K562 (cell line): ENCODE results near the gene SLC16A4. TPM values are rescaled to one million over a fixed set of nuclear protein-coding genes. Genes with fewer than 3 reads are reported as not detected.
"Not testable (repeated sequence)": the region's sequence is repeated elsewhere in the genome, so short reads cannot be mapped to it uniquely, and the experiment has no call there.

ENCODE experiments used
- CBFA2T3 ChIP-seq: fragments of 450-650 bp; IDR thresholded peaks from 2 replicates; pipeline ENCODE4 v1.6.1; 2017
- DPF2 ChIP-seq: fragments of 450-650 bp; IDR thresholded peaks from 2 replicates; pipeline ENCODE4 v1.6.1; 2016
- EP300 ChIP-seq: IDR thresholded peaks from 2 replicates; pipeline ENCODE4 v1.6.1; 2012; ENCODE audit warnings: low read length, improper control_type of control experiment
- FOSL1 ChIP-seq: fragments of 200-800 bp; sonication (Bioruptor generic); conservative IDR thresholded peaks from 2 replicates; pipeline ENCODE4 v1.6.1; 2016; ENCODE audit warnings: missing genetic modification characterization, missing compliant biosample characterization
- GATA2 ChIP-seq: sonication (generic); formaldehyde crosslinking; IDR thresholded peaks from 2 replicates; pipeline ENCODE4 v1.4.0; 2020; ENCODE audit warnings: mild to moderate bottlenecking, missing genetic modification reagents
- GATAD2B ChIP-seq: fragments of 450-650 bp; IDR thresholded peaks from 2 replicates; pipeline ENCODE4 v1.6.1; 2017; ENCODE audit warnings: mild to moderate bottlenecking, borderline replicate concordance
- HDAC3 ChIP-seq: fragments of 450-650 bp; IDR thresholded peaks from 2 replicates; pipeline ENCODE4 v1.6.1; 2018; ENCODE audit warnings: borderline replicate concordance, mild to moderate bottlenecking, moderate library complexity; ENCODE audit not compliant: partially characterized antibody
- MLLT1 ChIP-seq, 2 experiments: fragments of 450-650 bp; IDR thresholded peaks; 2 replicates each; pipeline ENCODE4 v1.6.1; 2016
- MNT ChIP-seq, 2 experiments: fragments of 450-650 bp; conservative IDR thresholded peaks; 2 replicates each; pipeline ENCODE4 v1.6.1; 2017; ENCODE audit warnings: mild to moderate bottlenecking in 2 of 2, moderate library complexity in 2 of 2
- MTA2 ChIP-seq: fragments of 450-650 bp; IDR thresholded peaks from 2 replicates; pipeline ENCODE4 v1.6.1; 2016; ENCODE audit warnings: low read depth
- NCOR1 ChIP-seq: fragments of 450-650 bp; IDR thresholded peaks from 2 replicates; pipeline ENCODE4 v1.6.1; 2016; ENCODE audit warnings: mild to moderate bottlenecking, moderate library complexity
- NR2C1 ChIP-seq, 2 experiments: fragments of 450-650 bp; IDR thresholded peaks; 2 replicates each; pipeline ENCODE4 v1.6.1; 2017; ENCODE audit warnings: mild to moderate bottlenecking in 2 of 2, antibody characterized with exemption in 1 of 2, inconsistent platforms in 1 of 2, missing compliant biosample characterization in 1 of 2, missing genetic modification characterization in 1 of 2
- NR2C2 ChIP-seq, 2 experiments: fragments of 200-800 bp in 1 of 2; sonication (Bioruptor generic) in 1 of 2; sonication (generic) in 1 of 2; formaldehyde crosslinking in 1 of 2; IDR thresholded peaks; 2 replicates each; pipeline versions ENCODE4 v1.6.1 to v1.8.0; 2016 to 2022; ENCODE audit warnings: mild to moderate bottlenecking in 1 of 2, missing compliant biosample characterization in 1 of 2, missing genetic modification characterization in 1 of 2, missing genetic modification reagents in 1 of 2
- POLR2AphosphoS5 ChIP-seq: IDR thresholded peaks from 2 replicates; pipeline ENCODE4 v1.6.1; 2011; ENCODE audit warnings: mild to moderate bottlenecking, low read depth, low read length, moderate library complexity; ENCODE audit not compliant: control insufficient read depth, insufficient read depth
- RBBP5 ChIP-seq: fragments of 200-600 bp; sonication (generic); IDR thresholded peaks from 2 replicates; pipeline ENCODE4 v1.6.1; 2012; ENCODE audit warnings: borderline replicate concordance, mild to moderate bottlenecking, low read length, control low read depth, inconsistent platforms; ENCODE audit not compliant: insufficient read depth, poor library complexity, severe bottlenecking
- RCOR1 ChIP-seq, 2 experiments: IDR thresholded peaks; 2 replicates each; pipeline ENCODE4 v1.6.1; 2012; ENCODE audit warnings: low read depth in 2 of 2, low read length in 2 of 2, borderline replicate concordance in 1 of 2, improper control_type of control experiment in 1 of 2
- SMAD4 ChIP-seq: fragments of 250-450 bp; sonication (Bioruptor Pico); conservative IDR thresholded peaks from 2 replicates; pipeline ENCODE4 v1.8.0; 2021; ENCODE audit warnings: inconsistent platforms, mild to moderate bottlenecking, moderate library complexity
- SMARCC2 ChIP-seq: fragments of 450-650 bp; IDR thresholded peaks from 2 replicates; pipeline ENCODE4 v1.6.1; 2017; ENCODE audit warnings: antibody characterized with exemption, moderate library complexity, mild to moderate bottlenecking, low read depth
- TBL1XR1 ChIP-seq, 2 experiments: IDR thresholded peaks; 2 replicates each; pipeline ENCODE4 v1.6.1; 2012; ENCODE audit warnings: improper control_type of control experiment in 2 of 2, low read length in 2 of 2, mild to moderate bottlenecking in 1 of 2
- ZBTB11 ChIP-seq, 3 experiments: fragments of 200-800 bp in 1 of 3; fragments of 250-450 bp in 1 of 3; fragments of 450-650 bp in 1 of 3; sonication (Bioruptor Pico) in 1 of 3; sonication (Bioruptor generic) in 1 of 3; formaldehyde crosslinking in 1 of 3; IDR thresholded peaks; 2 replicates each; pipeline versions ENCODE4 v1.6.1 to v1.8.0; 2016 to 2022; ENCODE audit warnings: mild to moderate bottlenecking in 2 of 3, missing genetic modification characterization in 2 of 3, missing compliant biosample characterization in 1 of 3, moderate library complexity in 1 of 3
- polyA plus RNA-seq, 8 experiments: library from polyadenylated mRNA; depleted of rRNA in 4 of 8; stranded (reverse) in 5 of 8; unstranded in 3 of 8; fragments of >200 nt; fragmentation: Nextera tagmentation in 2 of 8; fragmentation: Illumina TruSeq in 1 of 8; extraction: Ambion mirVana in 2 of 8; extraction: Trizol in 1 of 8; gene quantifications; 2 replicates each; pipeline versions ENCODE4 v1.2.1 to v1.2.3, GENCODE V29; 2011 to 2014; ENCODE audit warnings: inconsistent platforms in 1 of 8, missing spikeins in 1 of 8
- total RNA-seq, 7 experiments: library from RNA; depleted of rRNA in 6 of 7; stranded (reverse); fragments of >200 nt in 6 of 7; fragmentation: Illumina TruSeq in 2 of 7; extraction: Trizol in 2 of 7; gene quantifications; 2 replicates each; pipeline versions ENCODE4 v1.2.1 to v1.2.3, GENCODE V29; 2011 to 2021; ENCODE audit warnings: low replicate concordance in 1 of 7

Gene SLC16A4
- total and polyA plus RNA-seq, 9 of the 15 experiments (the other 6 are each of a cell fraction or from before 2014, with no cell fraction given): 0.04 to 0.31 (median 0.18) TPM; not detected in 1

GRCh38 chr1:110413045-110413444 lies 22.2 kb upstream of the SLC16A4 start (continued):
- TF ChIP-seq GATAD2B (0 out of 2 replicates have a peak, but pooled peaks have one; percentile 56), SMARCC2 (peak; percentile 83), FOSL1 (tag) (peak; percentile 48), MLLT1 (IDR thresholded peaks at IDR 0.05) (0 out of 4 replicates have a peak, but pooled peaks of 1 of the 2 experiments have one; percentile 35), POLR2AphosphoS5 (peak; percentile 73), EP300 (peak; percentile 58; the same call in 1 of the 2 replicates), TBL1XR1 (IDR thresholded peaks at IDR 0.05; ENCODE audit: low read length in 2 of 2) (peak in 1 of 2 experiments; percentile 68; a peak in 2 of 4 replicates), MTA2 (peak; percentile 87), CBFA2T3 (peak; percentile 93), ZBTB11 (CRISPR knock-in tag; IDR thresholded peaks at IDR 0.05) (peak in 1 of 3 experiments; percentile 49; a peak in 1 of 6 replicates), DPF2 (peak; percentile 90), NR2C2 (tag; IDR thresholded peaks at IDR 0.05) (peak; percentile 18; the same call in 1 of the 2 replicates), SMAD4 (peak; percentile 47), MNT (conservative IDR thresholded peaks at IDR 0.05) (peak; percentile 18 to 45; a peak in 1 of 4 replicates), RBBP5 (peak; percentile 65), HDAC3 (peak; percentile 65), NR2C1 (tag; IDR thresholded peaks at IDR 0.05) (peak; percentile 29; the same call in 1 of the 2 replicates), GATA2 (CRISPR knock-in tag) (peak; percentile 90), NCOR1 (peak; percentile 90), RCOR1 (IDR thresholded peaks at IDR 0.05; ENCODE audit: borderline replicate concordance in 1 of 2, low read depth in 2 of 2, low read length in 2 of 2) (peak in 1 of 2 experiments; percentile 26; a peak in 1 of 4 replicates)
- not testable (repeated sequence) for TF ChIP-seq NR2C2 (CRISPR knock-in tag; IDR thresholded peaks at IDR 0.05); NR2C1 (IDR thresholded peaks at IDR 0.05)
